HepG2 (cell line): ENCODE measurements around the gene SPTB. TPM values are rescaled to one million over a fixed set of nuclear protein-coding genes. Genes with fewer than 3 reads are reported as not detected.

ENCODE experiments used
- BHLHE40 ChIP-seq: IDR thresholded peaks from 2 replicates; pipeline ENCODE4 v1.6.1; 2011; ENCODE audit warnings: low read length, improper control_type of control experiment
- CERS6 ChIP-seq: sonication (generic); formaldehyde crosslinking; IDR thresholded peaks from 2 replicates; pipeline ENCODE4 v1.5.0; 2020; ENCODE audit warnings: missing genetic modification reagents
- FOSL1 ChIP-seq: sonication (generic); formaldehyde crosslinking; IDR thresholded peaks from 2 replicates; pipeline ENCODE4 v1.9.0; 2021; ENCODE audit warnings: missing genetic modification reagents, borderline replicate concordance
- MZF1 ChIP-seq: sonication (generic); formaldehyde crosslinking; IDR thresholded peaks from 2 replicates; pipeline ENCODE4 v1.8.1; 2023; ENCODE audit warnings: mild to moderate bottlenecking, missing genetic modification reagents, borderline replicate concordance
- NCOR1 ChIP-seq: fragments of 200-600 bp; sonication (generic); IDR thresholded peaks from 2 replicates; pipeline ENCODE4 v1.7.0; 2017; ENCODE audit warnings: antibody characterized with exemption, low read length, borderline replicate concordance
- NONO ChIP-seq, 2 experiments: fragments of 450-650 bp in 1 of 2; sonication (generic) in 1 of 2; formaldehyde crosslinking in 1 of 2; IDR thresholded peaks in 1 of 2; conservative IDR thresholded peaks in 1 of 2; 2 replicates each; pipeline versions ENCODE4 v1.6.1 to v1.8.0; 2017 to 2022; ENCODE audit warnings: mild to moderate bottlenecking in 1 of 2, missing genetic modification reagents in 1 of 2, moderate library complexity in 1 of 2
- NRL ChIP-seq: sonication (generic); formaldehyde crosslinking; IDR thresholded peaks from 2 replicates; pipeline ENCODE4 v1.5.0; 2020; ENCODE audit warnings: missing genetic modification reagents, mild to moderate bottlenecking, moderate library complexity, borderline replicate concordance
- SOX5 ChIP-seq: IDR thresholded peaks from 2 replicates; pipeline ENCODE4 v1.6.1; 2016; ENCODE audit warnings: borderline replicate concordance
- ZEB1 ChIP-seq: IDR thresholded peaks from 2 replicates; pipeline ENCODE4 v1.6.1; 2012; ENCODE audit warnings: mild to moderate bottlenecking, low read depth, inconsistent platforms; ENCODE audit not compliant: insufficient replicate concordance
- ZNF350 ChIP-seq: sonication (generic); formaldehyde crosslinking; IDR thresholded peaks from 2 replicates; pipeline ENCODE4 v1.4.0; 2020; ENCODE audit warnings: mild to moderate bottlenecking, low read depth, missing genetic modification reagents, borderline replicate concordance
- ZNF75D ChIP-seq: sonication (generic); formaldehyde crosslinking; IDR thresholded peaks from 2 replicates; pipeline ENCODE4 v1.8.1; 2023; ENCODE audit warnings: missing genetic modification reagents, mild to moderate bottlenecking, borderline replicate concordance
- polyA plus RNA-seq, 8 experiments: library from polyadenylated mRNA; depleted of rRNA in 3 of 8; stranded (reverse) in 7 of 8; unstranded in 1 of 8; fragments of >200 nt; fragmentation: Illumina TruSeq in 4 of 8; extraction: Trizol in 4 of 8; gene quantifications; 2 replicates each; pipeline versions ENCODE4 v1.2.1 to v1.2.3, GENCODE V29; 2011 to 2016; ENCODE audit warnings: low read depth in 4 of 8, missing spikeins in 1 of 8, mixed read lengths in 1 of 8; ENCODE audit not compliant: insufficient read depth in 1 of 8
- total RNA-seq, 5 experiments: library from RNA; depleted of rRNA; stranded (reverse); fragments of >200 nt; fragmentation: Illumina TruSeq; extraction: Trizol; gene quantifications; 2 replicates each; pipeline ENCODE4 v1.2.3, GENCODE V29; 2016; ENCODE audit warnings: low read depth in 1 of 5
- TF ChIP-seq, protein P1 (sequence below): IDR thresholded peaks from 2 replicates; pipeline ENCODE4 v1.4.0; 2020; ENCODE audit warnings: mild to moderate bottlenecking, missing genetic modification reagents
- TF ChIP-seq, protein P2 (sequence below): sonication (generic); formaldehyde crosslinking; conservative IDR thresholded peaks from 2 replicates; pipeline ENCODE4 v1.8.0; 2022; ENCODE audit warnings: mild to moderate bottlenecking, moderate library complexity, missing genetic modification reagents
- TF ChIP-seq, protein P3 (sequence below): sonication (generic); formaldehyde crosslinking; IDR thresholded peaks from 2 replicates; pipeline ENCODE4 v1.4.0; 2020; ENCODE audit warnings: missing genetic modification reagents

SPTB gene
- total and polyA plus RNA-seq, 2 of the 13 experiments (the other 11 are each of a cell fraction or from before 2014, with no cell fraction given), result 0.01 to 0.02 TPM

- TF ChIP-seq NRL (CRISPR knock-in tag) (no peak), ZNF350 (peak; percentile 71; the same call in 1 of the 2 replicates), MZF1 (CRISPR knock-in tag) (no peak), FOSL1 (CRISPR knock-in tag) (no peak), NCOR1 (peak; percentile 31; the same call in 1 of the 2 replicates), CERS6 (CRISPR knock-in tag) (no peak), ZNF75D (CRISPR knock-in tag) (no peak), SOX5 (peak; percentile 64), NONO (IDR thresholded peaks at IDR 0.05) (no peak), NONO (CRISPR knock-in tag; conservative IDR thresholded peaks at IDR 0.05) (no peak), BHLHE40 (no peak), ZEB1 (no peak)
- TF ChIP-seq, protein P1, sequence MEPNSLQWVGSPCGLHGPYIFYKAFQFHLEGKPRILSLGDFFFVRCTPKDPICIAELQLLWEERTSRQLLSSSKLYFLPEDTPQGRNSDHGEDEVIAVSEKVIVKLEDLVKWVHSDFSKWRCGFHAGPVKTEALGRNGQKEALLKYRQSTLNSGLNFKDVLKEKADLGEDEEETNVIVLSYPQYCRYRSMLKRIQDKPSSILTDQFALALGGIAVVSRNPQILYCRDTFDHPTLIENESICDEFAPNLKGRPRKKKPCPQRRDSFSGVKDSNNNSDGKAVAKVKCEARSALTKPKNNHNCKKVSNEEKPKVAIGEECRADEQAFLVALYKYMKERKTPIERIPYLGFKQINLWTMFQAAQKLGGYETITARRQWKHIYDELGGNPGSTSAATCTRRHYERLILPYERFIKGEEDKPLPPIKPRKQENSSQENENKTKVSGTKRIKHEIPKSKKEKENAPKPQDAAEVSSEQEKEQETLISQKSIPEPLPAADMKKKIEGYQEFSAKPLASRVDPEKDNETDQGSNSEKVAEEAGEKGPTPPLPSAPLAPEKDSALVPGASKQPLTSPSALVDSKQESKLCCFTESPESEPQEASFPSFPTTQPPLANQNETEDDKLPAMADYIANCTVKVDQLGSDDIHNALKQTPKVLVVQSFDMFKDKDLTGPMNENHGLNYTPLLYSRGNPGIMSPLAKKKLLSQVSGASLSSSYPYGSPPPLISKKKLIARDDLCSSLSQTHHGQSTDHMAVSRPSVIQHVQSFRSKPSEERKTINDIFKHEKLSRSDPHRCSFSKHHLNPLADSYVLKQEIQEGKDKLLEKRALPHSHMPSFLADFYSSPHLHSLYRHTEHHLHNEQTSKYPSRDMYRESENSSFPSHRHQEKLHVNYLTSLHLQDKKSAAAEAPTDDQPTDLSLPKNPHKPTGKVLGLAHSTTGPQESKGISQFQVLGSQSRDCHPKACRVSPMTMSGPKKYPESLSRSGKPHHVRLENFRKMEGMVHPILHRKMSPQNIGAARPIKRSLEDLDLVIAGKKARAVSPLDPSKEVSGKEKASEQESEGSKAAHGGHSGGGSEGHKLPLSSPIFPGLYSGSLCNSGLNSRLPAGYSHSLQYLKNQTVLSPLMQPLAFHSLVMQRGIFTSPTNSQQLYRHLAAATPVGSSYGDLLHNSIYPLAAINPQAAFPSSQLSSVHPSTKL (CRISPR knock-in tag), result peak; percentile 83
- TF ChIP-seq, protein P2, sequence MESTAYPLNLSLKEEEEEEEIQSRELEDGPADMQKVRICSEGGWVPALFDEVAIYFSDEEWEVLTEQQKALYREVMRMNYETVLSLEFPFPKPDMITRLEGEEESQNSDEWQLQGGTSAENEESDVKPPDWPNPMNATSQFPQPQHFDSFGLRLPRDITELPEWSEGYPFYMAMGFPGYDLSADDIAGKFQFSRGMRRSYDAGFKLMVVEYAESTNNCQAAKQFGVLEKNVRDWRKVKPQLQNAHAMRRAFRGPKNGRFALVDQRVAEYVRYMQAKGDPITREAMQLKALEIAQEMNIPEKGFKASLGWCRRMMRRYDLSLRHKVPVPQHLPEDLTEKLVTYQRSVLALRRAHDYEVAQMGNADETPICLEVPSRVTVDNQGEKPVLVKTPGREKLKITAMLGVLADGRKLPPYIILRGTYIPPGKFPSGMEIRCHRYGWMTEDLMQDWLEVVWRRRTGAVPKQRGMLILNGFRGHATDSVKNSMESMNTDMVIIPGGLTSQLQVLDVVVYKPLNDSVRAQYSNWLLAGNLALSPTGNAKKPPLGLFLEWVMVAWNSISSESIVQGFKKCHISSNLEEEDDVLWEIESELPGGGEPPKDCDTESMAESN, result no peak; the same call in 1 of the 2 replicates
- TF ChIP-seq, protein P3, sequence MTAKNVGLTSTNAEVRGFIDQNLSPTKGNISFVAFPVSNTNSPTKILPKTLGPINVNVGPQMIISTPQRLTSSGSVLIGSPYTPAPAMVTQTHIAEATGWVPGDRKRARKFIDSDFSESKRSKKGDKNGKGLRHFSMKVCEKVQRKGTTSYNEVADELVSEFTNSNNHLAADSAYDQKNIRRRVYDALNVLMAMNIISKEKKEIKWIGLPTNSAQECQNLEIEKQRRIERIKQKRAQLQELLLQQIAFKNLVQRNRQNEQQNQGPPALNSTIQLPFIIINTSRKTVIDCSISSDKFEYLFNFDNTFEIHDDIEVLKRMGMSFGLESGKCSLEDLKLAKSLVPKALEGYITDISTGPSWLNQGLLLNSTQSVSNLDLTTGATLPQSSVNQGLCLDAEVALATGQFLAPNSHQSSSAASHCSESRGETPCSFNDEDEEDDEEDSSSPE (CRISPR knock-in tag), result peak; percentile 64
Observed at GRCh38 chr14:64706593-64707193, 173.0 kb downstream of the SPTB start (continued).
